ENCODE results near the gene PKIG.

DNA sequence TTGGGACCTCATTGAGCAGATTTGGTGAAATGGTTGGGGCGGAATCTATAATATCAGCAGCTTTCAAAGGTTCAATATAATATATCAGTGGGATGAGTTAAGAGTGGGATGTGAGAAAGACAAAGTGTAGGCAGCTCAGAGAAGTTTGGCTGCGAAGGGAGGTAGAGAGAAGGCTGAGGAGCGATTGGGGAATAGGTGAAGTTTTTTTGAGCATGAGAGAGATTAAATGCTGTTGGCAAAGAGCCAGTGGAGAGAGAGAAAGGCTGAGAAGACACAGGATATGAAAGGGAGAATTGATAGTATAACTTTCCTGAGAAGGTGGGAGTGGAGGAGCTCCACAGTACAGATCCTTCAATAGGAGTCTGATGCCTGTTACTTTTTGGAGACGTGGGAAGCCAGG is 48.5 kb upstream of the PKIG start:
- no peak for TF ChIP-seq POLR2AphosphoS5 (IDR thresholded peaks at IDR 0.05)
- TF ChIP-seq, protein P1, sequence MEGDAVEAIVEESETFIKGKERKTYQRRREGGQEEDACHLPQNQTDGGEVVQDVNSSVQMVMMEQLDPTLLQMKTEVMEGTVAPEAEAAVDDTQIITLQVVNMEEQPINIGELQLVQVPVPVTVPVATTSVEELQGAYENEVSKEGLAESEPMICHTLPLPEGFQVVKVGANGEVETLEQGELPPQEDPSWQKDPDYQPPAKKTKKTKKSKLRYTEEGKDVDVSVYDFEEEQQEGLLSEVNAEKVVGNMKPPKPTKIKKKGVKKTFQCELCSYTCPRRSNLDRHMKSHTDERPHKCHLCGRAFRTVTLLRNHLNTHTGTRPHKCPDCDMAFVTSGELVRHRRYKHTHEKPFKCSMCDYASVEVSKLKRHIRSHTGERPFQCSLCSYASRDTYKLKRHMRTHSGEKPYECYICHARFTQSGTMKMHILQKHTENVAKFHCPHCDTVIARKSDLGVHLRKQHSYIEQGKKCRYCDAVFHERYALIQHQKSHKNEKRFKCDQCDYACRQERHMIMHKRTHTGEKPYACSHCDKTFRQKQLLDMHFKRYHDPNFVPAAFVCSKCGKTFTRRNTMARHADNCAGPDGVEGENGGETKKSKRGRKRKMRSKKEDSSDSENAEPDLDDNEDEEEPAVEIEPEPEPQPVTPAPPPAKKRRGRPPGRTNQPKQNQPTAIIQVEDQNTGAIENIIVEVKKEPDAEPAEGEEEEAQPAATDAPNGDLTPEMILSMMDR (IDR thresholded peaks at IDR 0.05) = no peak

Measured in sigmoid colon (tissue), 4 donors.